ENCODE results near the gene TMEM108.
A peak's percentile ranks its signal among the peaks of the same experiment; 100 is the strongest.

TMEM108 gene

GRCh38 chr3:133037436-133037835 is 755 bp upstream of the TMEM108 start:
- peak overlapping the region in 1 of 2 donors; percentile 62 for H3K4me3 ChIP-seq
- H3K27ac ChIP-seq = no peak overlapping the region
- H3K36me3 ChIP-seq = no peaks in the 10 kb centered on the region
- H3K27me3 ChIP-seq = peaks cover 0 to 29% of the 10 kb centered on the region in 2 donors
- intact Hi-C loops (cut with DNase I; ENCODE audit: low total_unique reads) = loop anchor here (10.0 kb wide), 2 partner anchors 303 to 347 kb away; no protein-coding TSS in a partner anchor
- peaks cover 0 to 30% (median 16%) of the 10 kb centered on the region in 4 donors for H3K4me1 ChIP-seq
- no peaks in the 10 kb centered on the region for H3K9me3 ChIP-seq
- no peak for DNase-seq
- no peak for TF ChIP-seq CTCF (IDR thresholded peaks at IDR 0.05)

GRCh38 chr3:133038731-133039375 is 662 bp downstream of the TMEM108 start:
- no peak for TF ChIP-seq CTCF (IDR thresholded peaks at IDR 0.05)
- peaks cover 0 to 30% (median 16%) of the 10 kb centered on the region in 4 donors for H3K4me1 ChIP-seq
- H3K9me3 ChIP-seq = no peaks in the 10 kb centered on the region
- intact Hi-C loops (cut with DNase I; ENCODE audit: low total_unique reads) = loop anchor here (10.0 kb wide), 2 partner anchors 304 to 346 kb away; no protein-coding TSS in a partner anchor
- H3K36me3 ChIP-seq = no peaks in the 10 kb centered on the region
- H3K27ac ChIP-seq = no peak overlapping the region
- H3K4me3 ChIP-seq = peak overlapping the region; percentile 52 to 62
- DNase-seq = no peak
- peaks cover 0 to 26% of the 10 kb centered on the region in 2 donors for H3K27me3 ChIP-seq

GRCh38 chr3:133040696-133041523 is 2.7 kb downstream of the TMEM108 start:
- peak; percentile 62 to 63 for TF ChIP-seq CTCF (IDR thresholded peaks at IDR 0.05)
- intact Hi-C loops (cut with DNase I; ENCODE audit: low total_unique reads) = no loop called here
- DNase-seq = peak; percentile 65 to 69
- peaks cover 0 to 22% of the 10 kb centered on the region in 2 donors for H3K27me3 ChIP-seq
- no peak overlapping the region for H3K4me3 ChIP-seq
- peaks cover 0 to 30% (median 16%) of the 10 kb centered on the region in 4 donors for H3K4me1 ChIP-seq
- no peaks in the 10 kb centered on the region for H3K36me3 ChIP-seq
- H3K27ac ChIP-seq = no peak overlapping the region
- no peaks in the 10 kb centered on the region for H3K9me3 ChIP-seq

GRCh38 chr3:133041524-133041829 is 3.3 kb downstream of the TMEM108 start:
- intact Hi-C loops (cut with DNase I; ENCODE audit: low total_unique reads) = no loop called here
- Histone ChIP-seq H3K27me3 (peaks cover 0 to 22% of the 10 kb centered on the region in 2 donors), H3K27ac (no peak overlapping the region), H3K4me1 (peaks cover 0 to 30% (median 16%) of the 10 kb centered on the region in 4 donors), H3K9me3 (no peaks in the 10 kb centered on the region), H3K36me3 (no peaks in the 10 kb centered on the region), H3K4me3 (no peak overlapping the region)
- TF ChIP-seq CTCF (IDR thresholded peaks at IDR 0.05) = no peak
- no peak for DNase-seq

- H3K27me3 ChIP-seq = peaks cover 0 to 15% of the 10 kb centered on the region in 2 donors
- no peak for TF ChIP-seq CTCF (IDR thresholded peaks at IDR 0.05)
- H3K4me3 ChIP-seq = no peak overlapping the region
- intact Hi-C loops (cut with DNase I; ENCODE audit: low total_unique reads) = no loop called here
- no peaks in the 10 kb centered on the region for H3K36me3 ChIP-seq
- H3K27ac ChIP-seq = no peak overlapping the region
- H3K9me3 ChIP-seq = no peaks in the 10 kb centered on the region
- no peak for DNase-seq
- peaks cover 0 to 25% (median 15%) of the 10 kb centered on the region in 4 donors for H3K4me1 ChIP-seq
Observed at GRCh38 chr3:133042778-133043177, 4.6 kb downstream of the TMEM108 start.

Data from tibial artery (tissue), 4 donors.